Measurements from ENCODE around the gene AP3D1.

AP3D1 gene

DNA sequence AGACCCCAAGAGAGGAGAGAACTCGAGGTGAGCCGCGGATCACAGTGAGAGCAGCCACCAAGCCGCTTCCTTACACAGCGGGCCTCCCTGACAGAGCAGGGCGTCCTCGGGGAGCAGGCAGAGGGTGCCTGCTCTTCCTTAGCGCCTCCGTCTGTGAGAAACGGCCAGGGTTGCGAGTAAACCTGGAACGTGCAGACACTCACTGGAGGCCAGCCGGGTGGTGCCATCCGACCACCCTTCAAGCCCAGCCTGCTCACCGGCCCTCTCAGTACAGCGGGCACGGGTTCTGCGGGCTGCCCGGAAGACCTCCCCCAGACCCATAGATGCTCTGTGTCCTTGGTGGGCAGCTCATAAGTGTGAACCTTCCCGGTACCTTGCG lies 22.0 kb upstream of the AP3D1 start:
- H3K4me3 ChIP-seq (ENCODE audit: low read depth in 1 of 2, low read length in 1 of 2), result no peak overlapping the region
- H3K36me3 ChIP-seq, result peaks cover 3% of the 10 kb centered on the region
- no peak overlapping the region for H3K27ac ChIP-seq
- peaks cover 33 to 35% of the 10 kb centered on the region in 2 experiments for H3K4me1 ChIP-seq (ENCODE audit: control insufficient read depth in 1 of 2, insufficient read depth in 1 of 2, low read depth in 1 of 2, low read length in 1 of 2)
- TF ChIP-seq, protein P1, sequence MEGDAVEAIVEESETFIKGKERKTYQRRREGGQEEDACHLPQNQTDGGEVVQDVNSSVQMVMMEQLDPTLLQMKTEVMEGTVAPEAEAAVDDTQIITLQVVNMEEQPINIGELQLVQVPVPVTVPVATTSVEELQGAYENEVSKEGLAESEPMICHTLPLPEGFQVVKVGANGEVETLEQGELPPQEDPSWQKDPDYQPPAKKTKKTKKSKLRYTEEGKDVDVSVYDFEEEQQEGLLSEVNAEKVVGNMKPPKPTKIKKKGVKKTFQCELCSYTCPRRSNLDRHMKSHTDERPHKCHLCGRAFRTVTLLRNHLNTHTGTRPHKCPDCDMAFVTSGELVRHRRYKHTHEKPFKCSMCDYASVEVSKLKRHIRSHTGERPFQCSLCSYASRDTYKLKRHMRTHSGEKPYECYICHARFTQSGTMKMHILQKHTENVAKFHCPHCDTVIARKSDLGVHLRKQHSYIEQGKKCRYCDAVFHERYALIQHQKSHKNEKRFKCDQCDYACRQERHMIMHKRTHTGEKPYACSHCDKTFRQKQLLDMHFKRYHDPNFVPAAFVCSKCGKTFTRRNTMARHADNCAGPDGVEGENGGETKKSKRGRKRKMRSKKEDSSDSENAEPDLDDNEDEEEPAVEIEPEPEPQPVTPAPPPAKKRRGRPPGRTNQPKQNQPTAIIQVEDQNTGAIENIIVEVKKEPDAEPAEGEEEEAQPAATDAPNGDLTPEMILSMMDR (IDR thresholded peaks at IDR 0.05), result no peak
- H3K9me3 ChIP-seq, result no peaks in the 10 kb centered on the region
- H3K27me3 ChIP-seq, result no peaks in the 10 kb centered on the region

DNA sequence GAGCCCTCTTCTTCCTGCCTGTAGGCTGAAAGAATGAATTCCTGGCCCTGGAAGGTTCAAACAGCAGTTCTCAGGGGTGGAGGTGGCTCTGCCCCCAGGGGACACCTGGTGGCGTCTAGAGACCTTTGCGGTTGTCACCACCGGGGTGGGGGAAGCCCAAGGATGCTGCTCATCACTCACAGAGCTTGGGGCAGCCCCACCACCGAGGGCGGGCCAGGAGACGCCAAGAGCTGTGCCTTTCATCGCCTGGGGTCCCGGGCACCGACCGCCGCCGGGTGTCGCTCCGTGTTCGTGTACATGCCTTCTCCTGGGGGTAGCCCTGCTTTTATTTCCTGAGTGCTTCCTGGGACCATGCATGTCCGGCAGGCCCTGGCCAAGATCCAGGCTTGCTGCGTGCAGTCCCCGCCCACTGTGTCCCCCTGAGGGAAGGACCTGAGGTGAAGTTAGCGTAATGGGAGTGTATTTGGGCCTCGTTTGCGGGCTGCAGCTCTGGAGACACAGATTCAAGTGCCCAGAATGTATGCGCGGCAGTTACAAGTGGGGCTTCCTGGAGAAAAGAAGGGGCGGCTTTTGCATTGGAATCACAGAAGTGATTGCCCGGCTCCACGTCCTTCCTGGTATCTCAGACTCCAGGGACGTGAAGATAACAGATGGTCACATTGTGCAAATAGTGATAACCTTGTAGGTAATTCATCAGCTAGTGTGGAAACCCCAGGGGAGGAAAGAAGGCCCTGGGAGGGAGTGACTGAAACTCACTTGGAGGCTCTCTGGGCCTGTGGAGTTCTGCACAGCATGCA lies 20.2 kb upstream of the AP3D1 start:
- Histone ChIP-seq H3K9me3 (no peaks in the 10 kb centered on the region), H3K4me1 (ENCODE audit: control insufficient read depth in 1 of 2, insufficient read depth in 1 of 2, low read depth in 1 of 2, low read length in 1 of 2) (peaks cover 51 to 54% of the 10 kb centered on the region in 2 experiments), H3K27me3 (no peaks in the 10 kb centered on the region), H3K27ac (peak overlapping the region; percentile 99), H3K36me3 (no peaks in the 10 kb centered on the region), H3K4me3 (ENCODE audit: low read depth in 1 of 2, low read length in 1 of 2) (no peak overlapping the region)
- TF ChIP-seq, protein P1 (IDR thresholded peaks at IDR 0.05), result no peak

DNA sequence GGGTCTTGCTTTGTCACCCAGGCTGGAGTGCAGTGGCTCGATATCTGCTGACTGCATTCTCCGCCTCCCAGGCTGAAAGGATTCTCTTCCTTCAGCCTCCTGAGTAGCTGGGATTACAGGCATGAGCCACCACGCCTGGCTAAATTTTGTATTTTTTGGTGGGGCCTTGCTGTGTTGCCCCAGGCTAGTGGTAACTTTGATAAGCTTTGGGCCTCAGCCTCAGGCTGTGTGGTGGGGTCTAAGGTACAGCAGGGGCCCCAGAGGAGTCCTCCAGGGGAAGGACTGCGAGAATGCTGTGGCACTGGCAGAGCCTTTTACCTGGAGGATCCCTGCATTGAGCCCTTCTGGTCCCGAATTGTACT lies 19.6 kb upstream of the AP3D1 start:
- no peaks in the 10 kb centered on the region for H3K9me3 ChIP-seq
- H3K27me3 ChIP-seq, result no peaks in the 10 kb centered on the region
- H3K36me3 ChIP-seq, result no peaks in the 10 kb centered on the region
- H3K27ac ChIP-seq, result peak overlapping the region; percentile 99
- no peak overlapping the region for H3K4me3 ChIP-seq (ENCODE audit: low read depth in 1 of 2, low read length in 1 of 2)
- TF ChIP-seq, protein P1 (IDR thresholded peaks at IDR 0.05), result no peak
- peaks cover 57 to 60% of the 10 kb centered on the region in 2 experiments for H3K4me1 ChIP-seq (ENCODE audit: control insufficient read depth in 1 of 2, insufficient read depth in 1 of 2, low read depth in 1 of 2, low read length in 1 of 2)

DNA sequence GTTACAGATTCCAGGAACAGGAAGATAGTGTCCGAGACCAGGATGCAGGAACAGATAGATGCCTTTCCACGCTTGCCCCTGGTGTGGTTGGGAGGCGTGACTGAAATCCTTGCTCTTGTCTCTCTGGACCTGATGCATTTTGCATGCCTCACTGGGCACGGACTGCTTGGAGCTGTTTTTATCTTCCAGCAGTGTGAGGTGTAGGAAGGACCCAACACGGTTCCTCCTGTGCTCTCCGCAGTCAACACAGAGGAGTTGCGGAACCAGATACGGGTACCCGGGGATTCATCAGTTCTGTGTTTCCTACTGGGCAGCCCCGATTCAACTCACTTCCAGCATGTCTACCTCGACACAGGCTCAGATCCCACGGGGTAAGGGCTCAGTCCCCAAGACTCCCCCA lies 18.9 kb upstream of the AP3D1 start:
- no peaks in the 10 kb centered on the region for H3K9me3 ChIP-seq
- H3K27me3 ChIP-seq, result no peaks in the 10 kb centered on the region
- TF ChIP-seq, protein P1 (IDR thresholded peaks at IDR 0.05), result no peak
- peak overlapping the region; percentile 99 for H3K27ac ChIP-seq
- peaks cover 64 to 67% of the 10 kb centered on the region in 2 experiments for H3K4me1 ChIP-seq (ENCODE audit: control insufficient read depth in 1 of 2, insufficient read depth in 1 of 2, low read depth in 1 of 2, low read length in 1 of 2)
- H3K36me3 ChIP-seq, result no peaks in the 10 kb centered on the region
- H3K4me3 ChIP-seq (ENCODE audit: low read depth in 1 of 2, low read length in 1 of 2), result peak overlapping the region in 1 of 2 experiments; percentile 58

DNA sequence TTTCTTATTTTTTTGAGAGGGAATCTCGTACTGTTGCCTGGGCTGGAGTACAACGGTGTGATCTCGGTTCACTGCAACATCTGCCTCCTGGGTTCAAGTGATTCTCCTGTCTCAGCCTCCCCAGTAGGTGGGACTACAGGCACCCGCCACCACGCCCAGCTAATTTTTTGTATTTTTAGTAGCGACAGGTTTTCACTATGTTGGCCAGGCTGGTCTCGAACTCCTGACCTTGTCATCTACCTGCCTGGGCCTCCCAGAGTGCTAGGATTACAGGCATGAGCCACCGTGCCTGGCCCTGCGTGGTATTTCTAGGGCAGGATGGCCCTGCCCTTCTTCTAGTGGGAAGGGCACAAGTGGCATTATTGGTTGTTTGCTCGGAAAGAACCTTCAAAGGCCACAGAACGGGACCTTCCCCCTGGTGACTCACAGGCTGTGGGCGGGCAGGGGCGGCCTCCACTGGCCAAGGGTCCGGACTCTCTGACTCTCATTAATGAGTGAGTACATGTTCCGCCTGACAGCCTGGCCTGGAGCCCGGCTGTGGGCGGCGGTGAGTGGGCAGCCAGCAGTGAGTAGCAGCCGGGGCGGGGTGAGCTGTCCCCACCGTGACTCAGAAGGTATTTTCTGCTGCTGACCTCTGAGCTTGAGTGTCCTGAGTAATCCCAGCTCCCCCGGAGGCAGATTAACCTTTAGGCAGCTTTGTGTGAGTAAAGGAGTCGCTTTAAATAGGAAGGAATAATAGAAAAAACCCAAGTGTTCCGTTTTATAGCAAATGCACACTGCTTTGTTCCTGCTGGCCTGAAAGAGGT lies 17.5 kb upstream of the AP3D1 start:
- H3K4me3 ChIP-seq (ENCODE audit: low read depth in 1 of 2, low read length in 1 of 2), result peak overlapping the region; percentile 54 to 58
- no peaks in the 10 kb centered on the region for H3K27me3 ChIP-seq
- TF ChIP-seq, protein P1 (IDR thresholded peaks at IDR 0.05), result peak; percentile 47
- H3K27ac ChIP-seq, result peak overlapping the region; percentile 99
- H3K4me1 ChIP-seq (ENCODE audit: control insufficient read depth in 1 of 2, insufficient read depth in 1 of 2, low read depth in 1 of 2, low read length in 1 of 2), result peaks cover 70 to 79% of the 10 kb centered on the region in 2 experiments
- H3K36me3 ChIP-seq, result no peaks in the 10 kb centered on the region
- no peaks in the 10 kb centered on the region for H3K9me3 ChIP-seq
